Measurements from ENCODE around the gene DHRS1.

DHRS1 gene

GRCh38 chr14:24299255-24300191 is at the start of gene DHRS1, which contains the start of gene NOP9:
Gene DHRS1 (minus strand): TSS chr14:24299780. CDS start chr14:24299106, 674 bp downstream.
Gene NOP9 (plus strand): TSS chr14:24299850. CDS start chr14:24299955, 105 bp downstream.
- DNase-seq (ENCODE audit: low read depth, low spot score): peak; percentile 96

DNA sequence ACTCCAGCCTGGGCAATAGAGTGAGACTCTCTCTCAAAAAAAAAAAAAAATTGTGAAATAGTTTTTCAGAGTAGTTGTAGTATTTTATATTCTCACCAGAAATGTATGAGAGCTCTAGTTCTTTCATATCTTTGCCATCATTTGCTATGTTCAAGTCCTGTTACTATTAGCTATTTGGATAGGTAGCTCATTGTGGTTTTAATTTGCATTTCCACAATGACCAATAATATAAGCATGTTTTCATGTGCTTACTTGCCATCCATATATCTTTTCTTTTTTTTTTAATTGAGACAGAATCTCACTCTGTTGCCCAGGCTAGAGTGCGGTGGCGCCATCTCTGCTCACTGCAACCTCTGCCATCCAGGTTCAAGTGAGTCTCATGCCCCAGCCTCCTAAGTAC is 48.6 kb upstream of the DHRS1 start:
- DNase-seq (ENCODE audit: low read depth, low spot score): no peak

DNA sequence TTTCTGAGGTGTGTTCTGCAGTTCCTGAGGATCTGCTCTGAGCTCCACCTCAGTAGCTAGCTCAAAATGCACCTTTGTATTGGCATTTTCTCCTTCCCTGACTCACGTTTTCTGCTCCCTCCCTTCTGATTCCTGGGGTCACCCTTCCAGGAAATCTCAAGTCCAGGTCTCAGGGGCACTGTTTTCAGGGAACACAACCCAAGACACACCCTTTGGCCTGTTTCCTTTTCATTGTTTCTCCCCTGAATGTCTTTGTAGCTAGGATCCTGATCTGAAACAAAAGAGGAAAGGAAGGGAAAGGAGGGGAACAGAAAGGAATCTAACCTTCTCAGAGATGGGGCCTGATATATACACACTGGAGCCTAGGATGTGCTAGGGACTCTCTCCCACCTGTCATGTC is 47.6 kb upstream of the DHRS1 start:
- no peak for DNase-seq (ENCODE audit: low read depth, low spot score)

DNA sequence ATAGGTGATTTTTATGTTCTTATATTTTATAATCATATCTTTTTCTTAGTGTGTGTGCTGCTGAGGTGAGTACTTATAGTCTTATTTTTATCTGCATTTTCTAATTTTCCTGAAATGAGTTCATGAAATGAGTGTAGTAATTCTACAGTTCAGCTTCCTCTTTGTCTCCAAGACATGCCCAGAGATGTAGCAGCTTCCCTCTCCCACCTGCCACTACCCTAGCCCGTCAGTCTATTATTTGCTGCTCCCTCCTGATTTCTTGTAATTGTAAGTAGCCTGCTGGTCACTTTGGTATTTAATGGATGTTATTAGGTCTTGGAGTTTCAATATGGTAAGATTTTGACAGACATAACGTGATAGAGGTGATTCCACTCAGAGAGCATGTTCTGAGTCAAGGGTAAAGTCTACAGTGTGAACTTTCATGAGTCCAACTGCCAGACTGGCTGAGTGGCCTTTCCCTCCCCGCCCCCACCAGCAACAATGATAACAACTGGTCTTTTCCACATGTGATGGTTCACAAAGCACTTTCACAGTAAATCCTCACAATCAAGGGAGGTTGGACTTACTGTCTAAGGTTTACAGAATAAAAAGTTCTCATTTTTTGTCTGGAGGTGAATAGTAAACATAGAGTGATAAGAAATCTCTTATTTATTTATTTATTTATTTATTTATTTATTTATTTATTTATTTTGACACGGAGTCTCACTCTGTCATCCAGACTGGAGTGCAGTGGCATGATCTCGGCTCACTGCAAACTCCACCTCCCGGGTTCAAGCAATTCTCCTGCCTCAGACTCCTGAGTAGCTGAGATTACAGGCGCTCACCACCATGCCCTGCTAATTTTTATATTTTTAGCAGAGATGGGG is 44.4 kb upstream of the DHRS1 start:
- DNase-seq (ENCODE audit: low read depth, low spot score): no peak

GRCh38 chr14:24342889-24343288 is 43.3 kb upstream of the DHRS1 start:
- no peak for DNase-seq (ENCODE audit: low read depth, low spot score)

DNA sequence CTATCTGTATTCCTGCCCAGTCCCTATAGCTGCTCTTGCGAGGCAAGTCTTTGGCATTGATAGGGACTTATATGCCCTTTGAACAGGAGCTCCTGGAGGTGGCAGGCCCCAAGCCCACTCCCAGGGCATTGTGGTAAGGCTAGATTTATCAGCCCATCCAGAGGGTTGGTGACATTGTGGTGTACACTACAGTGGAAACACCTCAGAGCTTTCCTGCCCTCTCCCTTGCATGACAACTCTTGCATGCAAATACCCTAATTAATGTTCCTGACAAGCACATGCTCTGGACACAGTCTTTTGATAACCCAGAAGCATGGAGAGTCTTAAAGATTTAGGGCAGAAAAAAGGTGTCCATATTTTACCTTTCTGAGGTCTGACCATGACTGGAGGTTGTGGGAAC is 41.0 kb upstream of the DHRS1 start:
- no peak for DNase-seq (ENCODE audit: low read depth, low spot score)

GRCh38 chr14:24339284-24340151 is 39.9 kb upstream of the DHRS1 start, which contains the start of gene RIPK3:
Gene RIPK3 (minus strand): TSS chr14:24339991. CDS start chr14:24339826, 165 bp downstream.
- DNase-seq (ENCODE audit: low read depth, low spot score): no peak

- no peak for DNase-seq (ENCODE audit: low read depth, low spot score)
These were observed 39.3 kb upstream of the DHRS1 start for GRCh38 chr14:24338843-24339242.

DNA sequence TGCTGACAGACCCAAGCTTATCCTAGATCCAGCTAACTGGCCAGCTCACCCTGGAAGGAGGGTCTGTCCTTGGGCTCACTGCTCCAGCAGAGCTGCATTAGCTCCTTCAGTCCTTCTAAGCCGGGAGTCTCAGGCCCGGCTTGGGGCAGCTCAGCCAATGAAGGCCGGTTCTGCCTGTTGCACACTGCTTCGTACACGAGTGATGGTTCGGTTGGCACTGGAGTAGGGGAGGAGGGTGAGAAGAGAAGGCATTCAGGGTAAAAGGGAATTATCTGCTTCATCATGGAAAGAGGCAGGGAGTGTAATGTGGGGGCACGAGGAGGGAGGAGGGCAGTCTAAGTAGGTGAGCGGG is 38.2 kb upstream of the DHRS1 start:
- no peak for DNase-seq (ENCODE audit: low read depth, low spot score)

GRCh38 chr14:24337144-24337823 is 37.7 kb upstream of the DHRS1 start:
- no peak for DNase-seq (ENCODE audit: low read depth, low spot score)

GRCh38 chr14:24335461-24336171 is 36.0 kb upstream of the DHRS1 start:
- DNase-seq (ENCODE audit: low read depth, low spot score): no peak

GRCh38 chr14:24334431-24335291 is 35.1 kb upstream of the DHRS1 start, which contains the start of gene ADCY4:
Gene ADCY4 (minus strand): TSS chr14:24335071. CDS start chr14:24334652, 419 bp downstream.
- peak; percentile 29 for DNase-seq (ENCODE audit: low read depth, low spot score)

DNA sequence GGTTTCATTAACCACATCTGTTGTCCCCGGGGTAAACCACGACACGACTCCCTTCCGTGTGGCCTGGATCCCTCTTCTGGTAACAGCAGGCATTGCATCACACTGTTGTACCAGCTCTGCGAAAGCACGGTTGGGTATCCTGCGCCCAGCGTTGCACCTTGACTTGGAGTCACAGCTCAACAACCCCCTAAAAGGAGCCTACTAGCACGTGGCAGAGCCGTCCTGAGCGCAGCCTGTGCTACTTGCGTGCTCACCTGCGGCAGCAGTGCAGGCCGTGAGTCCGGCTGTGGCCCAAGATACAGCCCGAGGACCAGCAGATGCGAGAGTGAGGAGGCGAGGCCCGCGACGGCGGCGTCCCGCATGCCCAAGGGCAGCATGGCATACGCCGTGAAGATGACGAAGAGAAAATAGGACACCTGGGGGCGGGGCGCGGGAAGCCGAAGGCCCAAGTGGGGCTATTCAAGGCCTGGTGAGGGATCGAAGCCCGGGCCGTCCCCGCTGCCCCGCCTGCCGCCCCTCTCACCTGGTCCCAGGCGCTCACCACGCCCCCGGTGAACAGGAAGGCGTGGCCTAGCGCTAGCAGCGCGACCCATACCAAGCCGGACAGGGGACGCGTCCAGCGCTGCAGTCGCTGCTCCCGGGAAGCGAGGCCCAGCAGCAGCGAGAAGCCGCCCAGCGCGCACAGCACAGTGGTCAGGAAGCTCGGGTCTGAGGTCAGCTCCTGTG is 32.9 kb upstream of the DHRS1 start:
- peak; percentile 78 for DNase-seq (ENCODE audit: low read depth, low spot score)

- no peak for DNase-seq (ENCODE audit: low read depth, low spot score)
These were observed 32.2 kb upstream of the DHRS1 start for GRCh38 chr14:24331731-24332267.

- DNase-seq (ENCODE audit: low read depth, low spot score): no peak
These were observed 31.5 kb upstream of the DHRS1 start for GRCh38 chr14:24330973-24331674.

- DNase-seq (ENCODE audit: low read depth, low spot score): no peak
These were observed 30.2 kb upstream of the DHRS1 start for GRCh38 chr14:24329736-24330135.

- no peak for DNase-seq (ENCODE audit: low read depth, low spot score)
These were observed 29.6 kb upstream of the DHRS1 start for GRCh38 chr14:24329073-24329663.
